ENCODE measurements around the gene MSX2.

- TF ChIP-seq, protein P1, sequence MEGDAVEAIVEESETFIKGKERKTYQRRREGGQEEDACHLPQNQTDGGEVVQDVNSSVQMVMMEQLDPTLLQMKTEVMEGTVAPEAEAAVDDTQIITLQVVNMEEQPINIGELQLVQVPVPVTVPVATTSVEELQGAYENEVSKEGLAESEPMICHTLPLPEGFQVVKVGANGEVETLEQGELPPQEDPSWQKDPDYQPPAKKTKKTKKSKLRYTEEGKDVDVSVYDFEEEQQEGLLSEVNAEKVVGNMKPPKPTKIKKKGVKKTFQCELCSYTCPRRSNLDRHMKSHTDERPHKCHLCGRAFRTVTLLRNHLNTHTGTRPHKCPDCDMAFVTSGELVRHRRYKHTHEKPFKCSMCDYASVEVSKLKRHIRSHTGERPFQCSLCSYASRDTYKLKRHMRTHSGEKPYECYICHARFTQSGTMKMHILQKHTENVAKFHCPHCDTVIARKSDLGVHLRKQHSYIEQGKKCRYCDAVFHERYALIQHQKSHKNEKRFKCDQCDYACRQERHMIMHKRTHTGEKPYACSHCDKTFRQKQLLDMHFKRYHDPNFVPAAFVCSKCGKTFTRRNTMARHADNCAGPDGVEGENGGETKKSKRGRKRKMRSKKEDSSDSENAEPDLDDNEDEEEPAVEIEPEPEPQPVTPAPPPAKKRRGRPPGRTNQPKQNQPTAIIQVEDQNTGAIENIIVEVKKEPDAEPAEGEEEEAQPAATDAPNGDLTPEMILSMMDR (conservative IDR thresholded peaks at IDR 0.05) = no peak
- TF ChIP-seq EZH2 (IDR thresholded peaks at IDR 0.05; ENCODE audit: low read depth) = no peak
Observed at GRCh38 chr5:174777111-174777510, 52.7 kb downstream of the MSX2 start.

Measured in PC-9 (cell line).